ENCODE measurements around the gene ADAMTS13.

GRCh38 chr9:133385452-133385851, 36.7 kb upstream of the ADAMTS13 start:
- TF ChIP-seq CTCF (IDR thresholded peaks at IDR 0.05 in 8 of 11, conservative IDR thresholded peaks at IDR 0.05 in 3 of 11), result no peak
- no peak for TF ChIP-seq POLR2A (IDR thresholded peaks at IDR 0.05)
